ENCODE results near the gene SEMA6A.
"Not testable (repeated sequence)": the region's sequence is repeated elsewhere in the genome, so short reads cannot be mapped to it uniquely, and the experiment has no call there.

SEMA6A gene

DNA sequence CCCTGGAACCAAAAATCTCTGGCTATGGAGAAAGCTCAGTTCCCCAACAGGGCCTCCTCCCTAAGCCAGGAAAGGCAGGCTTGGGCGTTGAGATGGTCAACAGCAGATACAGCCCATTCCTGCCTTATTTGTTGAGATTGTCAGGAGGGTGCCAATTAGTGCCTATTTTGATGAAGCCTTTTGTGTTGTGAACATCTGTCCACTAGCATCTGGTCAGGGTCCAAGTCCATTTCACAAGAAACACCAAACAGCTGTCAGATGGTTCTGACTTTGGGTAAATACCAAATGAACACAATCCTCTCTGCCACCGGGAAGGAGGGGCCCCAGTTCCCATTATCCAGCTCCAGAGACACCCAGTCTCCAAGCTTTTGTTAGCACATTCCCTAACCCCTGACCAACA is 19.9 kb downstream of the SEMA6A start:
- DNase-seq (ENCODE audit: extremely low read depth in 1 of 2, low read depth in 1 of 2): no peak

GRCh38 chr5:116553366-116553765 is 21.3 kb downstream of the SEMA6A start:
- no peak for DNase-seq (ENCODE audit: extremely low read depth in 1 of 2, low read depth in 1 of 2)

DNA sequence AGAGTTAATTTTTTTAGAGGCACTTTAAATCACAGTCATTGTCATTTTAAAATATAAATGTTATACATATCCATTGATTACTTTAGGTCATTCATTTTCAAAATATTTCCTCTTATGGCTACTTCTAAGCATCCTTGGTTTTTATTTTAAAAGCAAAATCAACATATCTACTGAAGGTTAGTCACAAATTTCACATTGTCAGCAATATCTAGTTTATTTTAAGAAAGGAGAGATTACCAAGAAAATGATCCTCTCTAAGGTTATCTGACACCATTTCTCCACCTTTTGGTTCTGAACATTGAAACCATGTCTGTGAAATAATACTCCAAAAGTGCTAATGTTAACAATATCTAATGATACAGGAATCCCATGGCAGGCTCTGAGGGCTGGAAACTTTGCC is 24.5 kb downstream of the SEMA6A start:
- DNase-seq (ENCODE audit: extremely low read depth in 1 of 2, low read depth in 1 of 2): no peak

GRCh38 chr5:116546743-116547124 is 27.9 kb downstream of the SEMA6A start:
- DNase-seq (ENCODE audit: extremely low read depth in 1 of 2, low read depth in 1 of 2): no peak

DNA sequence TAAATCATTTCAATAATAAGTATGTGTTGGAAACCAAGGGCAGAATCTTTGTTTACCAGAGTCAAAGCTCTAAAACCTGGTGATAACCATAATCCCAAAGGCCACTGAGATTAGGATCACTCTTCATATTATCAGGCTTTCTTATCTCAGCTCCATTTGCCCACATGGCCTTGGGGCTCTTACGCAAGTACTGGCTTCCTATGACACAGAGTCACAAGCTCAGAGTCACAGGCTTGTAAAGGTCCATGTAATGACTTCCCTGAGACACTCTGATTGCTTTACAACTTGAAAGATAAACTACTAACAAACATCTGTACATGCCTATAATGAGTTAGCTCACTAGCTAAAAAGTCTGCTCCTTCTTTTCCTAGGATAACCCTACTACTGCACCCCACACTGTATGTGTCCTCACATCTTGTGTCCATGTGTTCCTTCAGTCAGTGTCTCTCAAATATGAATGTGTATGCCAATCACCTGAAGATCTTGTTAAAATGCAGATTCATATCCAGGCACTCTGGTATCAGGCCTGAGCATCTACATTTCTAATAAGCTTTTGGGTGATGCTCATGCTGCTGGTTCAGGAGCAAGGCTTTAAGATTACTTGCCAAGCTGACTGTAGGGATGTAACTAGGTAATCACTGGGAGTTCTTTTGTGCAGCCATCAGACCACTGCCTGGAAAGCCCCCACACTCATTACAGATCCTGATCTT is 28.4 kb downstream of the SEMA6A start:
- no peak for DNase-seq (ENCODE audit: extremely low read depth in 1 of 2, low read depth in 1 of 2)

- not testable (repeated sequence) for DNase-seq (ENCODE audit: extremely low read depth in 1 of 2, low read depth in 1 of 2)
Observed at GRCh38 chr5:116545465-116545864, 29.2 kb downstream of the SEMA6A start.

GRCh38 chr5:116544531-116545241 is 29.9 kb downstream of the SEMA6A start:
- DNase-seq (ENCODE audit: extremely low read depth in 1 of 2, low read depth in 1 of 2): no peak

GRCh38 chr5:116543501-116543900 is 31.1 kb downstream of the SEMA6A start:
- DNase-seq (ENCODE audit: extremely low read depth in 1 of 2, low read depth in 1 of 2): no peak

GRCh38 chr5:116542619-116543018 is 32.0 kb downstream of the SEMA6A start:
- DNase-seq (ENCODE audit: extremely low read depth in 1 of 2, low read depth in 1 of 2): no peak

DNA sequence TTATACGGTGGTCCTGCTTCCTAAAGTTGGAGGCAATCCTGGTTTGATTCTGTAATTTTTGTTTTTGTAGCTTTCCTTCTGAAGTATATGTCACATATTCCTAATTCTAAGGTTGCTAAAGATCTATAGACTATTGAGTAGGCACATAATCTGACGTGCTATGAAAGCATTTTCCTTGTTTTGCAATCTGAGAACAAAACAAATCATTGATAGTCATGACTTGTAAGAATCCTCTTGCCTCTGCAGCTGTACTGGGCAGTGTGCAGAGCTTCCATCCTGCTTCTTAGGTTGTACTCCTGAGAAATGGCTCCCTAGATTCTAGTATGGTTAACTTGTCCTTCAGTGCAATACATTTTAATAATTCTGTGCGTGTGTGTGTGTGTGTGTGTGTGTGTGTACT is 35.4 kb downstream of the SEMA6A start:
- DNase-seq (ENCODE audit: extremely low read depth in 1 of 2, low read depth in 1 of 2): no peak

GRCh38 chr5:116536316-116537083 is 38.1 kb downstream of the SEMA6A start:
- DNase-seq (ENCODE audit: extremely low read depth in 1 of 2, low read depth in 1 of 2): no peak

DNA sequence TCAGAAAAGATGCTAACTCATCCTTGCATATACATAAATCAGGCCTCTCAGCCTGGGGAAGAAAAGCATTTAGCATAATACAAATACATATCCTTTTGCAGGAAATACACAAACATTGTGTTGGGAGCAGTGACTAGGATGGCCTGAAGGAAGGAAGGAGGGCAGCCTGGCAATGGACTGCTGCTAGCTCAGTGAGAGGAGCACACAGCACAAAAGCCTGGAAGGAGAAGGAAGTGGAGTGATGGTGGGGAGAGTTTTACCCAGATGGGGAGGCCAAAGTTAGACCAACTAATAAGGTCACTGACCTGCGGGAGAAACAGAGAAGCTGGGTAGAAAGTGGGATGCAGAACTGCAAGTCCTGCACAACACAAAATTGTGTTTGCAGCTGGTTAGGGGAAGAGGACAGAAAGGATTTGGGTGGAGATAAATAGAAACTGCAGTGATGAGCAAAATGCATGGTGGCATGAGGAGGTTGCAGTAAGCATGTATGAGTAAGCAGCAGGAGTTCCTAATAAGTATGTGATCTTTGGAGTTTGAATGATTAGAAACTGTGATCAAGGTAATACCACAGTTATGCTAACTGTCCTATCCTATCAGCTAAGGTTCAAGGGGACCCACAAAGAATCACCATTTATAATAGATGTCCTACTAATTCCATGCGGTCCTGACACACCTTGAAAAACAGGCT is 39.5 kb downstream of the SEMA6A start:
- DNase-seq (ENCODE audit: extremely low read depth in 1 of 2, low read depth in 1 of 2): no peak

GRCh38 chr5:116532762-116533525 is 41.7 kb downstream of the SEMA6A start:
- DNase-seq (ENCODE audit: extremely low read depth in 1 of 2, low read depth in 1 of 2): no peak

DNA sequence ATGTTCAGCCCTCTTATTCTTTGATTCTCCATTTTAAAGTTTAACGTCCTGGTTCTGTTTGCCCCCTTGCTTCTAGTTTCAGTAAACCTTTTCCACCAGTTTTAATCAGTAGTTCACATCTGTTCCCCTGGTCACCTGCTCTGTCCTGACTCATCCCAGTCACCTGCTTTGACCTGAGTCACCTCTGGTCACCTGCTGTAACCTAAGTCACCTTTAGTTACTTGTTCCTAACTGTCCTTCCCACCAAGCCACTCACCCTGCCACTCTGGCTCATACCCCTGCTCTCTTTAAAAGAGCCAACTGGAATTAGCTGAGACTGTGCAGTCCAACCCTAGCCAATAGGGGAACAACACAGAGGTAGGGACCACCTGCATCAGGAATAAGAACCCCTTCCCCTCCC is 43.0 kb downstream of the SEMA6A start:
- DNase-seq (ENCODE audit: extremely low read depth in 1 of 2, low read depth in 1 of 2): no peak

- no peak for DNase-seq (ENCODE audit: extremely low read depth in 1 of 2, low read depth in 1 of 2)
Observed at GRCh38 chr5:116531117-116531516, 43.5 kb downstream of the SEMA6A start.

DNA sequence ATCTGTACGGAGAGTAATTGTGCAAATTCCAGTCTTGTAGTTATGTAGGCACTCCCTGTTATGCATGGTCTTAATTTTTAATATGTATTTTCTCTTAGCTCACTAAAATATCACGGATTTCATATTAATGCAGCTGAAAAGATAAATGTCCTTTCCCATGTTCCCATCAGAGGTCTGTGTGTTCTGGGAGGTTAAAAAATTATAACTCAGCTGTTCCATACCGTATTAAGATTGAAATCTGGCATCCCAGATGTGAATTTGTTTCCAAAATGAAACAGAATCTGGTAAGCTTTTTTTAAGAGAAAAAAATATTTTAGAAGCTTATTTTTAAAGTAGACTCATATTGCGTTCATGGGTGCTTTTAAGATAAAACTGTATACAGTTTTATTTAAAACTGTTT is 44.3 kb downstream of the SEMA6A start:
- DNase-seq (ENCODE audit: extremely low read depth in 1 of 2, low read depth in 1 of 2): no peak

DNA sequence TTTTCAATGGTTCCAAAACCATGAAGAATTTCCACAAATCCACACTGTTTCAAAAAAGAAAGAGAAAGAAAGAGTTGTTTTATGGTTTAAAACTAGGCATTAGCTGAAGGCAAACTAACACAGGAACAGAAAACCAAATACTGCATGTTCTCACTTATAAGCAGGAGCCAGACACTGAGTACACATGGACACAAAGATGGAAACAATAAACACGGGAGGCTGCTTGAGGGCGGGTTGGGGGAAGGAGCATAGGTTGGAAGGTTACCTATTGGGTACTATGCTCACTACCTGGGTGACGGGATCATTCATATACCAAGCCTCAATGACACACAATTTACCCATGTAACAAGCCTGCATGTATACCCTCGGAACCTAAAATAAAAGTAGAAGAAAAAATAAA is 45.0 kb downstream of the SEMA6A start:
- DNase-seq (ENCODE audit: extremely low read depth in 1 of 2, low read depth in 1 of 2): no peak

GRCh38 chr5:116528519-116529234 is 45.9 kb downstream of the SEMA6A start:
- DNase-seq (ENCODE audit: extremely low read depth in 1 of 2, low read depth in 1 of 2): no peak

- no peak for DNase-seq (ENCODE audit: extremely low read depth in 1 of 2, low read depth in 1 of 2)
Observed at GRCh38 chr5:116527582-116527981, 47.0 kb downstream of the SEMA6A start.

- no peak for DNase-seq (ENCODE audit: extremely low read depth in 1 of 2, low read depth in 1 of 2)
Observed at GRCh38 chr5:116525674-116526073, 48.9 kb downstream of the SEMA6A start.

All from stimulated activated CD8-positive, alpha-beta memory T cell treated with anti-CD3 and anti-CD28 coated beads, Interleukin-7, amount 100 ng/mL, for 48 hours (primary cell).